Upper lobe of left lung (tissue), 6 donors: ENCODE data around the gene MAN1A1. TPM values are rescaled to one million over a fixed set of nuclear protein-coding genes. Genes with fewer than 3 reads are reported as not detected.
A peak's percentile ranks its signal among the peaks of the same experiment; 100 is the strongest.

ENCODE experiments used
- ATAC-seq, 2 donors: fragments of 200-7000 bp; cut with Tn5 transposase; one replicate each; pipeline ENCODE4 v1.9.1; 2022; ENCODE audit warnings: mild to moderate bottlenecking in 2 of 2, moderate library complexity in 2 of 2; ENCODE audit not compliant: low FRiP score in 2 of 2
- DNase-seq, 2 donors: peaks; one replicate each; pipeline ENCODE4 v3.0.0-alpha.2; 2019 to 2020
- H3K27ac ChIP-seq, 4 donors: fragments of 200-600 bp; sonication (generic); one replicate each; pipeline ENCODE4 v1.5.1; 2016 to 2019
- H3K27me3 ChIP-seq, 4 donors: fragments of 200-600 bp; sonication (generic); one replicate each; pipeline ENCODE4 v1.5.1; 2017 to 2019
- H3K36me3 ChIP-seq, 4 donors: fragments of 200-600 bp; sonication (generic); one replicate each; pipeline ENCODE4 v1.5.1; 2016 to 2019
- H3K4me1 ChIP-seq, 4 donors: fragments of 200-600 bp; sonication (generic); one replicate each; pipeline ENCODE4 v1.5.1; 2018 to 2019
- H3K4me3 ChIP-seq, 4 donors: fragments of 200-600 bp; sonication (generic); one replicate each; pipeline ENCODE4 v1.5.1; 2017 to 2019; ENCODE audit warnings: mild to moderate bottlenecking in 2 of 4, moderate library complexity in 1 of 4
- H3K9me3 ChIP-seq, 4 donors: fragments of 200-600 bp; sonication (generic); one replicate each; pipeline ENCODE4 v1.5.1; 2018 to 2019
- CTCF ChIP-seq, 6 experiments: fragments of 450-650 bp in 4 of 6; fragments of 200-600 bp in 2 of 6; sonication (generic) in 2 of 6; IDR thresholded peaks; one replicate each; pipeline ENCODE4 v1.5.1; 2016 to 2019; ENCODE audit warnings: antibody characterized with exemption in 6 of 6
- EP300 ChIP-seq, 4 donors: sonication (generic); formaldehyde crosslinking; IDR thresholded peaks; one replicate each; pipeline ENCODE4 v1.5.1; 2017; ENCODE audit warnings: antibody characterized with exemption in 4 of 4, control low read depth in 2 of 4
- POLR2A ChIP-seq, 4 donors: fragments of 450-650 bp; IDR thresholded peaks; one replicate each; pipeline ENCODE4 v1.5.1; 2016 to 2017; ENCODE audit warnings: antibody characterized with exemption in 4 of 4, mild to moderate bottlenecking in 2 of 4
- POLR2AphosphoS5 ChIP-seq, 2 donors: sonication (generic); formaldehyde crosslinking; IDR thresholded peaks; one replicate each; pipeline ENCODE4 v1.5.1; 2017; ENCODE audit warnings: antibody characterized with exemption in 2 of 2
- WGBS, 2 donors: methylation state at CpG; one replicate each; pipeline ENCODE4 v1.1.5; 2017 to 2018; 5-methylcytosine and 5-hydroxymethylcytosine counted together
- total RNA-seq, 6 donors: library from RNA; depleted of rRNA in 4 of 6; stranded (reverse); fragments of >200 nt in 4 of 6; gene quantifications; one replicate each; pipeline versions ENCODE4 v1.1.0 to v1.2.1, GENCODE V29; 2016 to 2021
- donor health status: DM: no; HTN: no; CAD: no; lungs with moderate emphysema.
- donor health status: DM: no; HTN: yes; CAD: no; lungs with severe emphysema.

MAN1A1 gene
- total RNA-seq, 6 donors from 2014 or later: 61.8 to 98.6 (median 79.1) TPM

- ATAC-seq: no peak
- no peak for TF ChIP-seq CTCF (IDR thresholded peaks at IDR 0.05)
- TF ChIP-seq POLR2A (IDR thresholded peaks at IDR 0.05): no peak
- no peak for TF ChIP-seq POLR2AphosphoS5 (IDR thresholded peaks at IDR 0.05)
- TF ChIP-seq EP300 (IDR thresholded peaks at IDR 0.05): no peak
- H3K27ac ChIP-seq: no peak overlapping the region
These were observed 102.1 kb downstream of the MAN1A1 start for GRCh38 chr6:119247504-119247903.

GRCh38 chr6:119243657-119244056 is 105.9 kb downstream of the MAN1A1 start:
- Histone ChIP-seq H3K4me1 (peaks cover 9 to 14% (median 10%) of the 10 kb centered on the region in 4 donors), H3K9me3 (no peaks in the 10 kb centered on the region), H3K4me3 (no peak overlapping the region), H3K36me3 (peaks cover 0 to 7% (median 2%) of the 10 kb centered on the region in 4 donors), H3K27ac (no peak overlapping the region), H3K27me3 (no peaks in the 10 kb centered on the region)
- ATAC-seq: no peak
- TF ChIP-seq EP300 (IDR thresholded peaks at IDR 0.05) (no peak), POLR2AphosphoS5 (IDR thresholded peaks at IDR 0.05) (no peak), POLR2A (IDR thresholded peaks at IDR 0.05) (no peak), CTCF (IDR thresholded peaks at IDR 0.05) (no peak)
- 90 to 92% methylated on average over 2 of the region's 2 CpGs for WGBS, 2 donors
- DNase-seq: no peak

More at GRCh38 chr6:119247504-119247903, 102.1 kb downstream of the MAN1A1 start:
- 88 to 92% methylated on average over 3 of the region's 3 CpGs for WGBS, 2 donors
- Histone ChIP-seq H3K4me3 (no peak overlapping the region), H3K9me3 (no peaks in the 10 kb centered on the region), H3K4me1 (no peaks in the 10 kb centered on the region), H3K36me3 (peaks cover 0 to 7% (median 2%) of the 10 kb centered on the region in 4 donors), H3K27me3 (no peaks in the 10 kb centered on the region)
- no peak for DNase-seq

GRCh38 chr6:119243037-119243436 is 106.5 kb downstream of the MAN1A1 start:
- TF ChIP-seq EP300 (IDR thresholded peaks at IDR 0.05): no peak
- TF ChIP-seq POLR2AphosphoS5 (IDR thresholded peaks at IDR 0.05): no peak
- no peak for TF ChIP-seq POLR2A (IDR thresholded peaks at IDR 0.05)
- no peak for TF ChIP-seq CTCF (IDR thresholded peaks at IDR 0.05)
- no peaks in the 10 kb centered on the region for H3K27me3 ChIP-seq
- no peak overlapping the region for H3K27ac ChIP-seq
- H3K4me3 ChIP-seq: no peak overlapping the region
- H3K4me1 ChIP-seq: peaks cover 9 to 14% (median 10%) of the 10 kb centered on the region in 4 donors
- ATAC-seq (no peak), DNase-seq (no peak)
- H3K9me3 ChIP-seq: no peaks in the 10 kb centered on the region
- H3K36me3 ChIP-seq: peaks cover 0 to 7% (median 2%) of the 10 kb centered on the region in 4 donors

- TF ChIP-seq EP300 (IDR thresholded peaks at IDR 0.05) (no peak), CTCF (IDR thresholded peaks at IDR 0.05) (no peak), POLR2A (IDR thresholded peaks at IDR 0.05) (no peak)
- peaks cover 0 to 2% (median 0%) of the 10 kb centered on the region in 4 donors for H3K36me3 ChIP-seq
- H3K27me3 ChIP-seq: no peaks in the 10 kb centered on the region
- no peak for DNase-seq
- 81 to 86% methylated on average over 3 of the region's 3 CpGs for WGBS, 2 donors
- ATAC-seq: no peak
- peak overlapping the region in 1 of 4 donors; percentile 42 for H3K27ac ChIP-seq
- no peak overlapping the region for H3K4me3 ChIP-seq
- H3K4me1 ChIP-seq: peaks cover 9 to 14% (median 10%) of the 10 kb centered on the region in 4 donors
- no peaks in the 10 kb centered on the region for H3K9me3 ChIP-seq
These were observed 107.8 kb downstream of the MAN1A1 start for GRCh38 chr6:119241540-119242309.

- H3K4me1 ChIP-seq: peaks cover 9 to 14% (median 10%) of the 10 kb centered on the region in 4 donors
- no peak overlapping the region for H3K4me3 ChIP-seq
- no peaks in the 10 kb centered on the region for H3K27me3 ChIP-seq
- TF ChIP-seq CTCF (IDR thresholded peaks at IDR 0.05) (no peak), POLR2AphosphoS5 (IDR thresholded peaks at IDR 0.05) (no peak), EP300 (IDR thresholded peaks at IDR 0.05) (no peak), POLR2A (IDR thresholded peaks at IDR 0.05) (no peak)
- DNase-seq (no peak), ATAC-seq (peak in 1 of 2 donors; percentile 31)
- WGBS, 2 donors: 29 to 55% methylated on average over 2 of the region's 2 CpGs
- H3K27ac ChIP-seq: peak overlapping the region in 1 of 4 donors; percentile 42
- no peaks in the 10 kb centered on the region for H3K9me3 ChIP-seq
- H3K36me3 ChIP-seq: no peaks in the 10 kb centered on the region
These were observed 108.5 kb downstream of the MAN1A1 start for GRCh38 chr6:119241111-119241465.
